HG03175 (cell line): Measurements from ENCODE around the gene FEZ2.

Source experiments
- ATAC-seq: cut with Tn5 transposase; IDR thresholded peaks from one replicate; pipeline ENCODE4 v1.9.1; 2021; ENCODE audit warnings: mild to moderate bottlenecking, moderate library complexity; ENCODE audit not compliant: unreplicated experiment

The FEZ2 gene

GRCh38 chr2:36562973-36563532, 34.9 kb downstream of the FEZ2 start:
- ATAC-seq, result no peak

GRCh38 chr2:36562240-36562639, 35.7 kb downstream of the FEZ2 start:
- no peak for ATAC-seq

GRCh38 chr2:36561237-36561944, 36.6 kb downstream of the FEZ2 start:
- no peak for ATAC-seq

- no peak for ATAC-seq
Measured at GRCh38 chr2:36560726-36561125, 37.2 kb downstream of the FEZ2 start.

GRCh38 chr2:36559221-36559942, 38.6 kb downstream of the FEZ2 start:
- no peak for ATAC-seq

- ATAC-seq, result no peak
Measured at GRCh38 chr2:36556842-36557241, 41.1 kb downstream of the FEZ2 start.

- no peak for ATAC-seq
Measured at GRCh38 chr2:36555789-36556188, 42.2 kb downstream of the FEZ2 start.

GRCh38 chr2:36554531-36554930, 43.4 kb downstream of the FEZ2 start:
- no peak for ATAC-seq

- ATAC-seq, result no peak
Measured at GRCh38 chr2:36553683-36554082, 44.3 kb downstream of the FEZ2 start.

GRCh38 chr2:36550006-36550405, 48.0 kb downstream of the FEZ2 start:
- ATAC-seq, result no peak

- ATAC-seq, result no peak
Measured at GRCh38 chr2:36549165-36549574, 48.8 kb downstream of the FEZ2 start.

GRCh38 chr2:36547906-36548305, 50.1 kb downstream of the FEZ2 start:
- no peak for ATAC-seq

- no peak for ATAC-seq
Measured at GRCh38 chr2:36545871-36546416, 52.0 kb downstream of the FEZ2 start.

GRCh38 chr2:36544638-36545338, 53.2 kb downstream of the FEZ2 start:
- ATAC-seq, result no peak

GRCh38 chr2:36541891-36542595, 55.9 kb downstream of the FEZ2 start:
- ATAC-seq, result no peak

GRCh38 chr2:36540986-36541754, 56.8 kb downstream of the FEZ2 start:
- ATAC-seq, result no peak

GRCh38 chr2:36539631-36540030, 58.3 kb downstream of the FEZ2 start:
- ATAC-seq, result peak; percentile 71

GRCh38 chr2:36538335-36538734, 59.6 kb downstream of the FEZ2 start:
- ATAC-seq, result no peak

- no peak for ATAC-seq
Measured at GRCh38 chr2:36536776-36537175, 61.2 kb downstream of the FEZ2 start.

GRCh38 chr2:36535099-36535498, 62.9 kb downstream of the FEZ2 start:
- no peak for ATAC-seq
